GM23338 (cell line): ENCODE data around the gene RIC3.

Experiments used
- CREB1 ChIP-seq: fragments of 250-450 bp; sonication (Bioruptor Pico); IDR thresholded peaks from 2 replicates; pipeline ENCODE4 v1.5.0; 2020; ENCODE audit warnings: low read depth, mild to moderate bottlenecking, moderate library complexity
- CTCF ChIP-seq, 2 experiments: fragments of 200-600 bp in 1 of 2; sonication (generic) in 1 of 2; conservative IDR thresholded peaks; 2 replicates each; pipeline versions ENCODE4 v1.5.1 to v1.6.1; 2016 to 2017; ENCODE audit warnings: antibody characterized with exemption in 2 of 2, low read depth in 2 of 2, mild to moderate bottlenecking in 2 of 2, moderate library complexity in 1 of 2
- EZH2 ChIP-seq: fragments of 200-600 bp; sonication (generic); IDR thresholded peaks from one replicate; pipeline ENCODE4 v1.8.0; 2017; ENCODE audit warnings: antibody characterized with exemption, mild to moderate bottlenecking, low read depth; ENCODE audit not compliant: unreplicated experiment
- EZH2phosphoT487 ChIP-seq: fragments of 200-600 bp; sonication (generic); IDR thresholded peaks from one replicate; pipeline ENCODE4 v1.8.1; 2018; ENCODE audit warnings: antibody characterized with exemption; ENCODE audit not compliant: unreplicated experiment
- JUNB ChIP-seq: IDR thresholded peaks from one replicate; pipeline ENCODE4 v1.6.1; 2016; ENCODE audit warnings: antibody characterized with exemption; ENCODE audit not compliant: unreplicated experiment
- NANOG ChIP-seq: IDR thresholded peaks from 2 replicates; pipeline ENCODE4 v1.6.1; 2016; ENCODE audit warnings: antibody characterized with exemption, borderline replicate concordance
- POLR2AphosphoS5 ChIP-seq: IDR thresholded peaks from 2 replicates; pipeline ENCODE4 v1.6.1; 2016; ENCODE audit warnings: antibody characterized with exemption, low read depth
- STAT1 ChIP-seq: IDR thresholded peaks from one replicate; pipeline ENCODE4 v1.6.1; 2016; ENCODE audit warnings: antibody characterized with exemption; ENCODE audit not compliant: unreplicated experiment
- ZNF114 ChIP-seq: fragments of 250-450 bp; sonication (Bioruptor Pico); IDR thresholded peaks from 2 replicates; pipeline ENCODE4 v1.5.0; 2020; ENCODE audit warnings: mild to moderate bottlenecking, moderate library complexity
- TF ChIP-seq, protein P1 (sequence below): IDR thresholded peaks from one replicate; pipeline ENCODE4 v1.6.1; 2018; ENCODE audit warnings: antibody characterized with exemption; ENCODE audit not compliant: unreplicated experiment

GRCh38 chr11:8099291-8099899 lies 69.4 kb downstream of the RIC3 start:
- TF ChIP-seq, protein P1, sequence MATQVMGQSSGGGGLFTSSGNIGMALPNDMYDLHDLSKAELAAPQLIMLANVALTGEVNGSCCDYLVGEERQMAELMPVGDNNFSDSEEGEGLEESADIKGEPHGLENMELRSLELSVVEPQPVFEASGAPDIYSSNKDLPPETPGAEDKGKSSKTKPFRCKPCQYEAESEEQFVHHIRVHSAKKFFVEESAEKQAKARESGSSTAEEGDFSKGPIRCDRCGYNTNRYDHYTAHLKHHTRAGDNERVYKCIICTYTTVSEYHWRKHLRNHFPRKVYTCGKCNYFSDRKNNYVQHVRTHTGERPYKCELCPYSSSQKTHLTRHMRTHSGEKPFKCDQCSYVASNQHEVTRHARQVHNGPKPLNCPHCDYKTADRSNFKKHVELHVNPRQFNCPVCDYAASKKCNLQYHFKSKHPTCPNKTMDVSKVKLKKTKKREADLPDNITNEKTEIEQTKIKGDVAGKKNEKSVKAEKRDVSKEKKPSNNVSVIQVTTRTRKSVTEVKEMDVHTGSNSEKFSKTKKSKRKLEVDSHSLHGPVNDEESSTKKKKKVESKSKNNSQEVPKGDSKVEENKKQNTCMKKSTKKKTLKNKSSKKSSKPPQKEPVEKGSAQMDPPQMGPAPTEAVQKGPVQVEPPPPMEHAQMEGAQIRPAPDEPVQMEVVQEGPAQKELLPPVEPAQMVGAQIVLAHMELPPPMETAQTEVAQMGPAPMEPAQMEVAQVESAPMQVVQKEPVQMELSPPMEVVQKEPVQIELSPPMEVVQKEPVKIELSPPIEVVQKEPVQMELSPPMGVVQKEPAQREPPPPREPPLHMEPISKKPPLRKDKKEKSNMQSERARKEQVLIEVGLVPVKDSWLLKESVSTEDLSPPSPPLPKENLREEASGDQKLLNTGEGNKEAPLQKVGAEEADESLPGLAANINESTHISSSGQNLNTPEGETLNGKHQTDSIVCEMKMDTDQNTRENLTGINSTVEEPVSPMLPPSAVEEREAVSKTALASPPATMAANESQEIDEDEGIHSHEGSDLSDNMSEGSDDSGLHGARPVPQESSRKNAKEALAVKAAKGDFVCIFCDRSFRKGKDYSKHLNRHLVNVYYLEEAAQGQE: no peak
- TF ChIP-seq CTCF (conservative IDR thresholded peaks at IDR 0.05; ENCODE audit: low read depth in 2 of 2) (peak; percentile 85 to 89), EZH2phosphoT487 (no peak), CREB1 (CRISPR knock-in tag) (no peak), JUNB (no peak), POLR2AphosphoS5 (no peak), NANOG (no peak), EZH2 (no peak), ZNF114 (CRISPR knock-in tag) (no peak), STAT1 (no peak)
